DOHH2 (cell line): ENCODE results near the gene SNAPC2.
A peak's percentile ranks its signal among the peaks of the same experiment; 100 is the strongest.

ENCODE experiments used
- H3F3A ChIP-seq: fragments of 200-600 bp; sonication (generic), shearing (Covaris generic); 2 replicates; pipeline ENCODE4 v1.6.0; 2016; ENCODE audit warnings: antibody characterized with exemption, mild to moderate bottlenecking; ENCODE audit not compliant: control insufficient read depth, insufficient read depth
- H3K27ac ChIP-seq: fragments of 200-600 bp; sonication (generic); 2 replicates; pipeline ENCODE4 v1.5.1; 2014; ENCODE audit warnings: low read depth, mild to moderate bottlenecking, low read length, moderate library complexity
- H3K27me3 ChIP-seq: fragments of 200-600 bp; sonication (generic); 2 replicates; pipeline ENCODE4 v1.6.1; 2014; ENCODE audit warnings: mild to moderate bottlenecking, low read length, mixed read lengths; ENCODE audit not compliant: control insufficient read depth
- H3K36me3 ChIP-seq: fragments of 200-600 bp; sonication (generic); 2 replicates; pipeline ENCODE4 v1.6.1; 2014; ENCODE audit warnings: mild to moderate bottlenecking, low read length, moderate library complexity, mixed read lengths; ENCODE audit not compliant: control insufficient read depth
- H3K4me1 ChIP-seq: fragments of 200-600 bp; sonication (generic); 2 replicates; pipeline ENCODE4 v1.6.1; 2014; ENCODE audit warnings: mild to moderate bottlenecking, low read length, mixed read lengths; ENCODE audit not compliant: control insufficient read depth
- H3K4me2 ChIP-seq: fragments of 200-600 bp; sonication (generic); 2 replicates; pipeline ENCODE4 v1.6.0; 2014; ENCODE audit warnings: mild to moderate bottlenecking, low read length, moderate library complexity
- H3K4me3 ChIP-seq: fragments of 200-600 bp; sonication (generic); 2 replicates; pipeline ENCODE4 v1.5.1; 2014; ENCODE audit warnings: mild to moderate bottlenecking, low read length, mixed read lengths
- H3K79me2 ChIP-seq: fragments of 200-600 bp; sonication (generic); 2 replicates; pipeline ENCODE4 v1.6.1; 2014; ENCODE audit warnings: mild to moderate bottlenecking, low read length, mixed read lengths; ENCODE audit not compliant: control insufficient read depth
- H3K9me2 ChIP-seq: fragments of 200-600 bp; sonication (generic); replicated peaks from 2 replicates; pipeline ENCODE4 v1.6.1; 2014; ENCODE audit warnings: mild to moderate bottlenecking, low read length, mixed read lengths; ENCODE audit not compliant: control insufficient read depth
- H3K9me3 ChIP-seq: fragments of 200-600 bp; sonication (generic); 2 replicates; pipeline ENCODE4 v1.6.1; 2014; ENCODE audit warnings: antibody characterized with exemption, low read length, mixed read lengths; ENCODE audit not compliant: control insufficient read depth, insufficient read depth
- H4K20me1 ChIP-seq: fragments of 200-600 bp; sonication (generic); 2 replicates; pipeline ENCODE4 v1.6.0; 2014; ENCODE audit warnings: low read depth, mild to moderate bottlenecking, antibody characterized with exemption, low read length, moderate library complexity; ENCODE audit not compliant: control insufficient read depth, insufficient read depth
- CTCF ChIP-seq: fragments of 200-600 bp; sonication (generic); IDR thresholded peaks from one replicate; pipeline ENCODE4 v1.5.1; 2014; ENCODE audit warnings: antibody characterized with exemption, mild to moderate bottlenecking, low read depth, low read length; ENCODE audit not compliant: poor library complexity, severe bottlenecking
- EZH2phosphoT487 ChIP-seq: fragments of 200-600 bp; sonication (generic); IDR thresholded peaks from 2 replicates; pipeline ENCODE4 v1.6.1; 2017; ENCODE audit warnings: borderline replicate concordance, mild to moderate bottlenecking, antibody characterized with exemption, low read length, moderate library complexity, mixed read lengths

Gene SNAPC2

GRCh38 chr19:7968796-7969554 lies 48.8 kb downstream of the SNAPC2 start:
- Histone ChIP-seq H3K27ac (no peak overlapping the region), H3K79me2 (no peaks in the 10 kb centered on the region), H3K36me3 (peaks cover 80% of the 10 kb centered on the region), H4K20me1 (peaks cover 8% of the 10 kb centered on the region; the same call in 1 of the 2 replicates), H3K4me3 (no peak overlapping the region), H3K27me3 (no peaks in the 10 kb centered on the region), H3F3A (no peaks in the 10 kb centered on the region), H3K9me2 (no peaks in the 10 kb centered on the region), H3K9me3 (no peaks in the 10 kb centered on the region), H3K4me2 (no peak overlapping the region), H3K4me1 (no peaks in the 10 kb centered on the region)
- TF ChIP-seq EZH2phosphoT487 (no peak), CTCF (no peak)

- H3K36me3 ChIP-seq, result peaks cover 80% of the 10 kb centered on the region
Observed at GRCh38 chr19:7969555-7969939, 49.4 kb downstream of the SNAPC2 start.

GRCh38 chr19:7970716-7971448 lies 50.7 kb downstream of the SNAPC2 start:
- H3K36me3 ChIP-seq, result peaks cover 78% of the 10 kb centered on the region
- no peaks in the 10 kb centered on the region for H3F3A ChIP-seq
- H3K4me2 ChIP-seq, result no peak overlapping the region
- peak; percentile 91 for TF ChIP-seq CTCF
- TF ChIP-seq EZH2phosphoT487, result no peak
- no peaks in the 10 kb centered on the region for H3K79me2 ChIP-seq
- H3K9me3 ChIP-seq, result no peaks in the 10 kb centered on the region
- no peak overlapping the region for H3K27ac ChIP-seq
- H3K9me2 ChIP-seq, result no peaks in the 10 kb centered on the region
- no peak overlapping the region for H3K4me3 ChIP-seq
- H3K27me3 ChIP-seq, result no peaks in the 10 kb centered on the region
- H4K20me1 ChIP-seq, result peaks cover 8% of the 10 kb centered on the region; the same call in 1 of the 2 replicates
- no peaks in the 10 kb centered on the region for H3K4me1 ChIP-seq

More at GRCh38 chr19:7969555-7969939, 49.4 kb downstream of the SNAPC2 start:
- Histone ChIP-seq H3K4me2 (no peak overlapping the region), H3K27me3 (no peaks in the 10 kb centered on the region), H3K9me2 (no peaks in the 10 kb centered on the region), H3K27ac (no peak overlapping the region), H4K20me1 (peaks cover 8% of the 10 kb centered on the region; the same call in 1 of the 2 replicates), H3F3A (no peaks in the 10 kb centered on the region), H3K4me3 (no peak overlapping the region), H3K79me2 (no peaks in the 10 kb centered on the region), H3K4me1 (no peaks in the 10 kb centered on the region), H3K9me3 (no peaks in the 10 kb centered on the region)
- TF ChIP-seq EZH2phosphoT487 (no peak), CTCF (no peak)
